ENCODE measurements around the gene RALGPS1.

DNA sequence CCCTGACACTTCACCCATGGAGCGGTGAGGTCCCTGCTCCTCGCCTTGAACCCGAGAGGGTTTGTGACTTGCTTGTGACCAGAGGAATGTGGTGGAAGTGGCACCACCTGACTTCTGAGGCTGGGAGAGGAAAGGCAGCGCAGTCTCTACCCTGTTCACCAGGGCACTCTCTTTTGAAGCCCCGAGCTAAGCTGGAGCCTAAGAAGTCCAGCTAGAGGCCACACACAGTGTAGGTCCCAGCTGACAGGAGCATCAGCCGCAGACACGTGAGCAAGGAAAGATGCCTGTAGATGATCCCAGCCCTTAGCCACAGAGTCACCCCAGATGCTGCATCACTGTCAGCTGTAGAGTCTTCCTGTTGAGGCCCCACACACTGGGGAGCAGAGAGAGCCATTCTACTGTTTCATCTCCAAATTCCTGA lies 209.5 kb downstream of the RALGPS1 start:
- TF ChIP-seq, protein P1, sequence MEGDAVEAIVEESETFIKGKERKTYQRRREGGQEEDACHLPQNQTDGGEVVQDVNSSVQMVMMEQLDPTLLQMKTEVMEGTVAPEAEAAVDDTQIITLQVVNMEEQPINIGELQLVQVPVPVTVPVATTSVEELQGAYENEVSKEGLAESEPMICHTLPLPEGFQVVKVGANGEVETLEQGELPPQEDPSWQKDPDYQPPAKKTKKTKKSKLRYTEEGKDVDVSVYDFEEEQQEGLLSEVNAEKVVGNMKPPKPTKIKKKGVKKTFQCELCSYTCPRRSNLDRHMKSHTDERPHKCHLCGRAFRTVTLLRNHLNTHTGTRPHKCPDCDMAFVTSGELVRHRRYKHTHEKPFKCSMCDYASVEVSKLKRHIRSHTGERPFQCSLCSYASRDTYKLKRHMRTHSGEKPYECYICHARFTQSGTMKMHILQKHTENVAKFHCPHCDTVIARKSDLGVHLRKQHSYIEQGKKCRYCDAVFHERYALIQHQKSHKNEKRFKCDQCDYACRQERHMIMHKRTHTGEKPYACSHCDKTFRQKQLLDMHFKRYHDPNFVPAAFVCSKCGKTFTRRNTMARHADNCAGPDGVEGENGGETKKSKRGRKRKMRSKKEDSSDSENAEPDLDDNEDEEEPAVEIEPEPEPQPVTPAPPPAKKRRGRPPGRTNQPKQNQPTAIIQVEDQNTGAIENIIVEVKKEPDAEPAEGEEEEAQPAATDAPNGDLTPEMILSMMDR (IDR thresholded peaks at IDR 0.05), result no peak
- no peak for TF ChIP-seq POLR2A (IDR thresholded peaks at IDR 0.05)

Data from vagina (tissue), 2 donors.